HFFc6 (cell line): Measurements from ENCODE around the gene NRAS. TPM values are rescaled to one million over a fixed set of nuclear protein-coding genes. Genes with fewer than 3 reads are reported as not detected.

ENCODE experiments used
- DNase-seq: peaks from one replicate; pipeline ENCODE4 v3.0.0-alpha.2; 2018
- H3K27ac Mint-ChIP-seq: 2 replicates; pipeline ENCODE4 v1.8.0; 2020; ENCODE audit warnings: mild to moderate bottlenecking, mixed read lengths
- H3K27me3 Mint-ChIP-seq: 2 replicates; pipeline ENCODE4 v1.8.0; 2021; ENCODE audit warnings: mild to moderate bottlenecking, moderate library complexity, mixed read lengths; ENCODE audit not compliant: insufficient read depth
- H3K36me3 Mint-ChIP-seq: 2 replicates; pipeline ENCODE4 v1.8.0; 2021; ENCODE audit warnings: low read depth, mixed read lengths
- H3K4me1 Mint-ChIP-seq: 2 replicates; pipeline ENCODE4 v1.8.0; 2020; ENCODE audit warnings: low read depth, mixed read lengths
- H3K4me3 Mint-ChIP-seq: 2 replicates; pipeline ENCODE4 v1.8.0; 2020; ENCODE audit warnings: mild to moderate bottlenecking, moderate library complexity, mixed read lengths
- H3K9me3 Mint-ChIP-seq: 2 replicates; pipeline ENCODE4 v1.8.0; 2020; ENCODE audit warnings: mild to moderate bottlenecking, mixed read lengths
- total RNA-seq, 6 experiments: library from RNA; stranded (reverse); fragmentation: NEBNext Ultra II Directional; extraction: Animal tissue kit (Norgen Biotek cat#: 25700); gene quantifications; 2 replicates in 1 of 6; 3 replicates in 5 of 6; pipeline ENCODE4 v1.2.3, GENCODE V29; 2021
- TF ChIP-seq, protein P1 (sequence below): fragments of 200-600 bp; sonication (generic); IDR thresholded peaks from 2 replicates; pipeline ENCODE4 v1.5.0; 2021; ENCODE audit warnings: antibody characterized with exemption, mild to moderate bottlenecking

NRAS gene
- total RNA-seq, 6 experiments from 2014 or later: 38.9 to 60.1 (median 49.8) TPM

DNA sequence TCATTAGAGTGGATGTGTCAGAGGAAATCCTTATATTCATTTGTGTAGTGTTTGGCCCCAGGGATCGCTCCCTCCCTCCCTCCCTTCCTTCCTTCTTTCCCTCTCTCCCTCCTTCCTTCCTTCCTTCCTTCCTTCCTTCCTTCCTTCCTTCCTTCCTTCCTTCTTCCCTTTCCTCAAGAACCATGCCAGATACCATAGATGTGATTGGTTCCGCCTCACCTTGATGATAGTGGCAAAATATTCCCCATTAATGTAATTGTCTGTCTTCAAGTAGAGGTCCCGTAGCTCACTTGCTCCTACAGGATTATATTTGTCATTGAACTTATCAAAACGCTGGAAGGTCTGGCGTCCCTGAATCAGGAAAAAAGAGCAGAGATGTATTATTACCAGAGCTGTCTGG, 38.9 kb downstream of the NRAS start:
- no peak for DNase-seq
- H3K36me3 Mint-ChIP-seq: no peaks in the 10 kb centered on the region
- H3K27me3 Mint-ChIP-seq: peaks cover 26% of the 10 kb centered on the region
- no peak overlapping the region for H3K4me3 Mint-ChIP-seq
- H3K27ac Mint-ChIP-seq: no peak overlapping the region
- TF ChIP-seq, protein P1, sequence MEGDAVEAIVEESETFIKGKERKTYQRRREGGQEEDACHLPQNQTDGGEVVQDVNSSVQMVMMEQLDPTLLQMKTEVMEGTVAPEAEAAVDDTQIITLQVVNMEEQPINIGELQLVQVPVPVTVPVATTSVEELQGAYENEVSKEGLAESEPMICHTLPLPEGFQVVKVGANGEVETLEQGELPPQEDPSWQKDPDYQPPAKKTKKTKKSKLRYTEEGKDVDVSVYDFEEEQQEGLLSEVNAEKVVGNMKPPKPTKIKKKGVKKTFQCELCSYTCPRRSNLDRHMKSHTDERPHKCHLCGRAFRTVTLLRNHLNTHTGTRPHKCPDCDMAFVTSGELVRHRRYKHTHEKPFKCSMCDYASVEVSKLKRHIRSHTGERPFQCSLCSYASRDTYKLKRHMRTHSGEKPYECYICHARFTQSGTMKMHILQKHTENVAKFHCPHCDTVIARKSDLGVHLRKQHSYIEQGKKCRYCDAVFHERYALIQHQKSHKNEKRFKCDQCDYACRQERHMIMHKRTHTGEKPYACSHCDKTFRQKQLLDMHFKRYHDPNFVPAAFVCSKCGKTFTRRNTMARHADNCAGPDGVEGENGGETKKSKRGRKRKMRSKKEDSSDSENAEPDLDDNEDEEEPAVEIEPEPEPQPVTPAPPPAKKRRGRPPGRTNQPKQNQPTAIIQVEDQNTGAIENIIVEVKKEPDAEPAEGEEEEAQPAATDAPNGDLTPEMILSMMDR: no peak
- no peaks in the 10 kb centered on the region for H3K9me3 Mint-ChIP-seq
- H3K4me1 Mint-ChIP-seq: no peaks in the 10 kb centered on the region

DNA sequence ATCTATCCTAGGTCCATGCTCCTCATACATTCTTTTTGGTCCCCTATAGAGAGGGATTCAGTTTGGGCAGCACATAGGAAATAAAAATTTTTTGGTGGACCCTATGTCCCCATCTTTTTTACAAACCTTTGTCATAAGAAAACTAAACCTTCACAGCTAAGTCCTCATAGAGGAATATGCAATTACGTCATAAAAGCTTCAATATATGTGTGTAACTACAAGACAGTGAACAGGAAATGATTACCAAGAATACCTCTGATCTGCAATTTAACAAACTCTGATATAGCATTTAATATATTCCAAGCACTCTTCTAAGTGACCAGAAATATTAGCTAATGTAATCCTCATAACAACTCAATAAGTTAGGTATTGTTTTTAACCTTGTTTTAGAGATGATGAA, 40.5 kb downstream of the NRAS start:
- Mint-ChIP-seq H3K36me3 (no peaks in the 10 kb centered on the region), H3K4me1 (no peaks in the 10 kb centered on the region), H3K27ac (no peak overlapping the region), H3K27me3 (peaks cover 24% of the 10 kb centered on the region), H3K9me3 (no peaks in the 10 kb centered on the region), H3K4me3 (no peak overlapping the region)
- TF ChIP-seq, protein P1: no peak
- no peak for DNase-seq

DNA sequence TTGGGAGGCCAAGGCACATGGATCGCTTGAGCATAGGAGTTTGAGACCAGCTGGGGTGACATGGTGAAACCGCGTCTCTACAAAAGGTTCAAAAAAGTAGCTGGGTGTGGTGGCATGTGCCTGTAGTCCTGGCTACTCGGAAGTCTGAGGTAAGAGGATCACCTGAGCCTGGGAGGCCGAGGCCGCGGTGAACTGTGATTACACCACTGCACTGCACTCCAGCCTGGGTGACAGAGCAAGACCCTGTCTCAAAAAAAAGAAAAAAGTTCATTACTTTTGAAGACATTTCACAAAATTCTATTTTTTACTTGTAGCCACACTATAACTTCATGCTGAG, 44.7 kb downstream of the NRAS start:
- H3K36me3 Mint-ChIP-seq: no peaks in the 10 kb centered on the region
- DNase-seq: no peak
- peaks cover 9% of the 10 kb centered on the region; the same call in 1 of the 2 replicates for H3K27me3 Mint-ChIP-seq

DNA sequence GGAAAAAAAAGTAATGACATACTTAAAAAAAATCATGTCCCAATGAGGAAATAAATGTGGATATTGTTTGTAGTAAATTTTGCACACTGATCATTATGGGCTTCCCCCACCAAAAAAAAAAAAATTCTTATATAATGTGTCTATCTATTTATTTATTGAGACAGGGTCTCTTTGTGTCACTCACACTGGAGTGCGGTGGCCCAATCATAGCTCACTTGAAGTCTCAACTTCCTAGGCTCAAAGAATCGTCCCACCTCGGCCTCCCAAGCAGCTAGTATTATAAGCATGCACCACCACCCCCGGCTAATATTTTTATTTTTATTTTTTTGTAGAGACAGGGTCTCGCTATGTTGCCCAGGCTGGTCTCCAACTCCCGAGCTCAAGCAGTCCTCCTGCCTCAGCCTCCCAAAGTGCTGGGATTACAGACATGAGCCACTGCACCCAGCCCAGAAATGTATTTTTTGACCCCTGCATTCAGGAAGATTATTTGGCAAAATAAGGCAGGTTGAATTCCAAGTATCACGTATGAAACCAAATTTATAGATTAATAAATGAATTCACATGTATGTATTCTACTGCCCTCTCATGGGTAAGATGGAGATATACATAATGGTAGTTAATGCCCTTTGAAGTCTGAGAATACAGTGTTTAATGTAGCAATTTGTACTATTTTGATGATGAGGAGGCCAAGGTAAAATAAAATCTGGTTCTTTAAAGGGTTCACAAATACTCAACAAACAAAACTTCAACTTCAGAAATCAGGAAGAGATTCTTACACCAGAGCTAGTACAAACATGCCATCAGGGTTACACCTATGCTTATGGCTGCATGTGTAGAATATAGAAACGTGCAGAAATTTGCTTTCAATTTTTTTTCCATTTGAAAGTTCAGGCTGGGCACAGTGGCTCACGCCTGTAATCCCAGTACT, 45.3 kb downstream of the NRAS start:
- Mint-ChIP-seq H3K27ac (no peak overlapping the region), H3K36me3 (no peaks in the 10 kb centered on the region), H3K4me1 (peaks cover 12% of the 10 kb centered on the region), H3K9me3 (no peaks in the 10 kb centered on the region), H3K4me3 (peak overlapping the region; percentile 95; the same call in 1 of the 2 replicates), H3K27me3 (peaks cover 5% of the 10 kb centered on the region; the same call in 1 of the 2 replicates)
- peak; percentile 4 for DNase-seq
- TF ChIP-seq, protein P1: peak; percentile 70

More for the DNA sequence above, 44.7 kb downstream of the NRAS start:
- peaks cover 12% of the 10 kb centered on the region for H3K4me1 Mint-ChIP-seq
- H3K27ac Mint-ChIP-seq: no peak overlapping the region
- no peak overlapping the region for H3K4me3 Mint-ChIP-seq
- TF ChIP-seq, protein P1: no peak
- H3K9me3 Mint-ChIP-seq: no peaks in the 10 kb centered on the region

DNA sequence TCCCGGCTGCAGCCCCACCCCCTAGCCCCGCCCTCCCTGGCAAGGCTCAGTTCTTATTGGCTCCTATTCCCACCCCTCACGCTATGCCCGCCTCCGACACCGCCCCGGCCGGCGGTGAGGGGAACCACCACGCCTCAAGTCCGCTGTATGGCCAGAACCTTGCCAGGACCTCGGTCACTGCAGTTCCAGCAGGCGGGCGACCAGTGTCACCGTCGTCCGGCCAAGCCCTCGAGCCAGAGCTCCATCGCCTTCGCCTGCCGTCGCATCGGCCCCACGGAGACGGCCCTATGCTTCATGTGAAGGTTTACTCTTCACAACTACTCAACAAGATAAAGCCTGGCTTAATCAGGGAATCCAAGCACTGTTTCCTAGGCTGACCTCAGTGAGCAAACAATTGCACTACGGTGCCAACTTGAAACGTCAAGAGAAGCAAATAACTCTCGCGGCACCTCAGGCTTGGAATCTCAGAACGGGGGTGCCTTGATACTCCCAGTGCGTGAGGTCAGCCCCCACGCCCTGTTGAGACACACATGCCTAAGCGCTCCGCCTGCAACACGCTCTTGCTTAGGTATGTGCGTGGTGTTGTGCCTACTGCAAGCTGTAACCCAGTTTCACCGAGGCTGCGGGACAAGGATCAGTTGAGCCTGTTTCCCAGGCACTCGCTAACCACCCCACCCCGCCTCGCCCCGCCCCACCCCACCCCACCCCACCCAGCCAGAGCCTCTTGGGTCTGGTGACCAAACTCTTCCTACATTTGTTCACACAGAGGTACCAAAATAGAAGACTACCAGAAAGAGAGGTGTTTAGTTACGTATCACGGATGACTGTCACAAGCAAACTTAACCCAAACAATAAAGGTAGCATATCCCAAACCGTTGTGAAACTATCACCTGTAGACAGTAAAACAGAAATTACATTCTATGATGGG, 46.2 kb downstream of the NRAS start:
- H3K36me3 Mint-ChIP-seq: no peaks in the 10 kb centered on the region
- H3K9me3 Mint-ChIP-seq: no peaks in the 10 kb centered on the region
- H3K27me3 Mint-ChIP-seq: peaks cover 5% of the 10 kb centered on the region; the same call in 1 of the 2 replicates
- TF ChIP-seq, protein P1: peak; percentile 60
- peaks cover 12% of the 10 kb centered on the region for H3K4me1 Mint-ChIP-seq
- H3K4me3 Mint-ChIP-seq: peak overlapping the region; percentile 95
- peak; percentile 89 for DNase-seq
- H3K27ac Mint-ChIP-seq: peak overlapping the region; percentile 99
